A673 (cell line): ENCODE results near the gene MRM3. TPM values are rescaled to one million over a fixed set of nuclear protein-coding genes. Genes with fewer than 3 reads are reported as not detected.

Experiments used
- BruUV-seq: library from RNA; stranded (reverse); fragments of 400-500 nt; replicated peaks from 2 replicates; lab custom pipeline; 2021; lab: Mats Ljungman, UMichigan
- CTCF ChIA-PET: fragments of 300-600 bp; sonication (Branson Sonifier 250); formaldehyde crosslinking; loops from one replicate; lab custom pipeline; 2022; ENCODE audit warnings: antibody characterized with exemption; lab: Charles Lee
- POLR2A ChIA-PET: fragments of 300-600 bp; sonication (Branson Sonifier 250); formaldehyde crosslinking; loops from one replicate; lab custom pipeline; 2022; ENCODE audit warnings: antibody characterized with exemption; ENCODE audit not compliant: low non-redundant PET; lab: Charles Lee
- DNase-seq: peaks from one replicate; pipeline ENCODE4 v3.0.0-alpha.2; 2015; ENCODE audit warnings: low spot score
- H3K27ac ChIP-seq: fragments of 200-600 bp; sonication (generic); 2 replicates; pipeline ENCODE4 v1.5.1; 2016; ENCODE audit warnings: mixed run types, low read depth, mild to moderate bottlenecking, mixed read lengths, antibody characterized with exemption, low read length; ENCODE audit not compliant: poor library complexity, severe bottlenecking
- H3K27me3 ChIP-seq: fragments of 200-600 bp; sonication (generic); replicated peaks from 2 replicates; pipeline ENCODE4 v1.6.1; 2017; ENCODE audit warnings: mixed run types, low read depth, mild to moderate bottlenecking, mixed read lengths, antibody characterized with exemption, low read length; ENCODE audit not compliant: insufficient read depth, poor library complexity
- H3K36me3 ChIP-seq: fragments of 200-600 bp; sonication (generic); 2 replicates; pipeline ENCODE4 v1.6.1; 2016; ENCODE audit warnings: mixed run types, mild to moderate bottlenecking, mixed read lengths, antibody characterized with exemption, low read length; ENCODE audit not compliant: insufficient read depth, poor library complexity, severe bottlenecking
- H3K4me1 ChIP-seq: fragments of 200-600 bp; sonication (generic); 2 replicates; pipeline ENCODE4 v1.6.1; 2017; ENCODE audit warnings: mixed run types, mild to moderate bottlenecking, mixed read lengths, antibody characterized with exemption, low read length; ENCODE audit not compliant: insufficient read depth, poor library complexity, severe bottlenecking
- H3K4me3 ChIP-seq: fragments of 200-600 bp; sonication (generic); 2 replicates; pipeline ENCODE4 v1.5.1; 2016; ENCODE audit warnings: low read depth, mixed run types, mild to moderate bottlenecking, mixed read lengths, low read length; ENCODE audit not compliant: poor library complexity, severe bottlenecking
- H3K9me3 ChIP-seq: fragments of 200-600 bp; sonication (generic); 2 replicates; pipeline ENCODE4 v1.6.1; 2016; ENCODE audit warnings: mixed run types, low read depth, mild to moderate bottlenecking, mixed read lengths, antibody characterized with exemption, low read length; ENCODE audit not compliant: poor library complexity, severe bottlenecking
- EZH2 ChIP-seq: fragments of 200-600 bp; sonication (generic); IDR thresholded peaks from 2 replicates; pipeline ENCODE4 v1.6.1; 2017; ENCODE audit warnings: borderline replicate concordance, low read depth, mild to moderate bottlenecking, mixed read lengths, antibody characterized with exemption, low read length; ENCODE audit not compliant: poor library complexity, severe bottlenecking
- intact Hi-C: fragments of 100-400 bp; cut with micrococcal nuclease; formaldehyde crosslinking; loops from one replicate; pipeline ENCODE4 v1.10.0; 2022; ENCODE audit not compliant: unreplicated experiment
- total RNA-seq: library from RNA; stranded (reverse); gene quantifications from 2 replicates; pipeline ENCODE4 v1.2.3, GENCODE V29; 2021
- TF ChIP-seq, protein P1 (sequence below): fragments of 300-800, 200-600 bp; sonication (generic); conservative IDR thresholded peaks from 2 replicates; pipeline ENCODE4 v1.5.1; 2017; ENCODE audit warnings: low read depth, mild to moderate bottlenecking, antibody characterized with exemption, low read length, moderate library complexity, mixed read lengths

MRM3 gene
- total RNA-seq, 1 experiment from 2014 or later = 39.5 TPM

DNA sequence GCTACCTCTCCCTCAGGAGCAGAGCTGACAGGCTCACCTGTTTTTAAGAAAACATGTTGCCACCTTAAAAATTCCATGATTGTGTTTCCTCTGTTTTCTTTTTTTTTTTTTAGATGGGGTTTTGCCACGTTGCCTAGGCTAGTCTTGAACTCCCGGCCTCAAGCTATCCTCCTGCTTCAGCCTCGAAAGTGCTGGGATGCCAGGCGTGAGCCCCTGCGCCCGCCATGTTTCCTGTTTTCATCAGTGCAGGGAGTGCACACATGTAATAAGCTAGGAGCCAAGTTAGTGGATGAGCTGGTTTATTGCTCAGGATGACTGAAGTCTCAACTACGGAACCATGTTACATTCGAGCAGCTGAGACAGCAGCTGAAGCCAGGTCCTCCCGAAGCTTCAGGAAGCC lies 13.6 kb downstream of the MRM3 start:
- Histone ChIP-seq H3K4me1 (peaks cover 4% of the 10 kb centered on the region), H3K36me3 (peaks cover 8% of the 10 kb centered on the region), H3K4me3 (no peak overlapping the region), H3K27ac (no peak overlapping the region), H3K27me3 (no peaks in the 10 kb centered on the region), H3K9me3 (no peaks in the 10 kb centered on the region)
- CTCF ChIA-PET = interaction anchor here (0.5 to 1.1 kb wide), 7 partner anchors 15 to 261 kb away, joined by 3 to 6 read pairs (median 4); partner anchors contain the start of genes NXN and TIMM22
- intact Hi-C loops = loop anchor here (1.0 to 5.0 kb wide), 2 partner anchors 186 to 202 kb away; partner anchors contain the start of gene TIMM22
- DNase-seq = no peak
- no peak for TF ChIP-seq EZH2
- TF ChIP-seq, protein P1, sequence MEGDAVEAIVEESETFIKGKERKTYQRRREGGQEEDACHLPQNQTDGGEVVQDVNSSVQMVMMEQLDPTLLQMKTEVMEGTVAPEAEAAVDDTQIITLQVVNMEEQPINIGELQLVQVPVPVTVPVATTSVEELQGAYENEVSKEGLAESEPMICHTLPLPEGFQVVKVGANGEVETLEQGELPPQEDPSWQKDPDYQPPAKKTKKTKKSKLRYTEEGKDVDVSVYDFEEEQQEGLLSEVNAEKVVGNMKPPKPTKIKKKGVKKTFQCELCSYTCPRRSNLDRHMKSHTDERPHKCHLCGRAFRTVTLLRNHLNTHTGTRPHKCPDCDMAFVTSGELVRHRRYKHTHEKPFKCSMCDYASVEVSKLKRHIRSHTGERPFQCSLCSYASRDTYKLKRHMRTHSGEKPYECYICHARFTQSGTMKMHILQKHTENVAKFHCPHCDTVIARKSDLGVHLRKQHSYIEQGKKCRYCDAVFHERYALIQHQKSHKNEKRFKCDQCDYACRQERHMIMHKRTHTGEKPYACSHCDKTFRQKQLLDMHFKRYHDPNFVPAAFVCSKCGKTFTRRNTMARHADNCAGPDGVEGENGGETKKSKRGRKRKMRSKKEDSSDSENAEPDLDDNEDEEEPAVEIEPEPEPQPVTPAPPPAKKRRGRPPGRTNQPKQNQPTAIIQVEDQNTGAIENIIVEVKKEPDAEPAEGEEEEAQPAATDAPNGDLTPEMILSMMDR = no peak
- no TSS peak for BruUV-seq
- POLR2A ChIA-PET = no interaction called here

DNA sequence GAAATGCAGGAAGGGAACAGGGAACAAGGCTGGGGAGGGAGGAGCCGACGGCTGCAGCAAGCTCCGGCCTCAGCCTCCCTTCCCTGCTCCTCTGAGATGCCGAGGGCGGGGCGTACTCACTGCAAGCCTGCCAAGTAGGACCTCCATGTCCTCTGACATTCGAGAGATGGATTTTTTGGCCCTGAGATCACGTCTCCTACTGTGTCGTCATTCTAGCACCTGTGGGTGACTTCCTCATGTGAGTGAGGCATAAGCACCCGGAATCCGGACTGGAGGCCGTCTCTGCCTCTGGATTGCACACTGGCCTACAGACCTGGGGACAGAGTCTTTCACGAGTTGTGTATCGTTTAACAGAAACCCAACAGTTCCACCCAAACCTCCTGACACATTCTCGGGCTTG lies 14.5 kb downstream of the MRM3 start:
- Histone ChIP-seq H3K9me3 (no peaks in the 10 kb centered on the region), H3K27me3 (no peaks in the 10 kb centered on the region), H3K27ac (no peak overlapping the region), H3K36me3 (peaks cover 8% of the 10 kb centered on the region), H3K4me1 (peaks cover 4% of the 10 kb centered on the region), H3K4me3 (no peak overlapping the region)
- DNase-seq = no peak
- intact Hi-C loops = loop anchor here (5.0 kb wide), 1 partner anchor 201 kb away; the partner anchor contains the start of gene TIMM22
- ChIA-PET CTCF (interaction anchor here (0.7 to 1.0 kb wide), 2 partner anchors 185 to 260 kb away, joined by 3 to 4 read pairs; no protein-coding TSS in a partner anchor), POLR2A (no interaction called here)
- no TSS peak for BruUV-seq
- no peak for TF ChIP-seq EZH2
- TF ChIP-seq, protein P1 = no peak

DNA sequence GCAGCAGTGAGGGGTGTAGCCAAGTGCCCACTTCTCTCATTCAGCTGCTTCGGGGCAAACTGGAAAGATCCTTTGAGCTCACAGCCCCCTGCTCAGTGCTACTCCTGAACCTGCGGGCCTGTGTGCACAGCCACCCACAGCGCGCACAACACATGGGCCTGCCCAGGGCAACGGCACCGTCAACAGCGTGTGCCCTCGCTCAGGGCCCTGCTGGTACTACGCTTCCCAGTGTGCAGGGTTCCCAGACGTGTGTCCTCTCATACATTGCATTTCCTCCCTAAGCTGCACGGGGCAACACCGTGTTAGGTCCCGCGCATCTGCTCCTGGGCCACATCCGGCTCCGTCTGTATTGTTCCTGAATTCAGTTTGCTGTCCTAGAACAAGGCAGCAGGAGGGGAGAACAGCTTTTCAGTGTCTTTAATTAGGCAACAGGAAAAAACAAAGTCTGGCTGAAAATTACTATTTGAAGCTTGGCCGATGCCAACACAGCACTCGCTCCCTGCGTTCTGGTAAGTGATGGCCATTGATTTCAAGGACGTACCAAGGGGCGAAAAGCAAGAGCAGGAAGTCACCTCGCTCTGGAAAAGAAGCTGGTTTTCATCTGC lies 15.2 kb downstream of the MRM3 start:
- no peaks in the 10 kb centered on the region for H3K9me3 ChIP-seq
- DNase-seq = no peak
- TF ChIP-seq EZH2 = no peak
- TF ChIP-seq, protein P1 = no peak
- peaks cover 2% of the 10 kb centered on the region for H3K36me3 ChIP-seq
- intact Hi-C loops = loop anchor here (5.0 kb wide), 1 partner anchor 200 kb away; the partner anchor contains the start of gene TIMM22
- no peak overlapping the region for H3K27ac ChIP-seq
- H3K4me1 ChIP-seq = peaks cover 4% of the 10 kb centered on the region
- ChIA-PET CTCF (interaction anchor here (0.5 to 1.2 kb wide), 3 partner anchors 78 to 192 kb away, joined by 4 to 7 read pairs (median 4); no protein-coding TSS in a partner anchor), POLR2A (no interaction called here)
- H3K4me3 ChIP-seq = no peak overlapping the region
- H3K27me3 ChIP-seq = no peaks in the 10 kb centered on the region
- no TSS peak for BruUV-seq
